ENCODE measurements around the gene TRDN.

Gene TRDN

DNA sequence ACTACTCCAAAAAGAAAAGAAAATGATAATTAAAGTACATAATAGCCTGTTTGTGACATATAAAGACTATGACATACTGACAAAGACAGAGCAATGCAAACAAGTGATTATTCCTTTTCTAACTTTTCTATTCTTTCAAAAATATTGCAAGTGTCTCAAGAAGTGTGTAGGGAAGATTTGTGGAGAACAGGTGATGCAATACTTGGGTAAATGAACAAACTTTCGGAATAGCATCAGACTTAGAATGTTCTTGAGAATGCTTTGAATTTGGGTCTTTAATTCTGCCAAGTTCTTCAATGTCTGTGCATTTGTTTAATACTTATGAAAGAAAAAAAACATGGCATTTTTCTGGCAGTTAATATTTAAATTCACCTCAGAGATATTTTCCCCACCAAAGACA, 40.0 kb upstream of the TRDN start:
- TF ChIP-seq ZNF501 (tag by site-specific recombination; IDR thresholded peaks at IDR 0.05) (no peak), BCL11B (tag by site-specific recombination; IDR thresholded peaks at IDR 0.05; ENCODE audit: low read depth) (no peak), ZNF184 (tag by site-specific recombination; IDR thresholded peaks at IDR 0.05) (no peak), ZNF324 (tag by site-specific recombination; IDR thresholded peaks at IDR 0.05) (no peak), TRIM28 (IDR thresholded peaks at IDR 0.05; ENCODE audit: borderline replicate concordance, low read length) (no peak)
- TF ChIP-seq, protein P1, sequence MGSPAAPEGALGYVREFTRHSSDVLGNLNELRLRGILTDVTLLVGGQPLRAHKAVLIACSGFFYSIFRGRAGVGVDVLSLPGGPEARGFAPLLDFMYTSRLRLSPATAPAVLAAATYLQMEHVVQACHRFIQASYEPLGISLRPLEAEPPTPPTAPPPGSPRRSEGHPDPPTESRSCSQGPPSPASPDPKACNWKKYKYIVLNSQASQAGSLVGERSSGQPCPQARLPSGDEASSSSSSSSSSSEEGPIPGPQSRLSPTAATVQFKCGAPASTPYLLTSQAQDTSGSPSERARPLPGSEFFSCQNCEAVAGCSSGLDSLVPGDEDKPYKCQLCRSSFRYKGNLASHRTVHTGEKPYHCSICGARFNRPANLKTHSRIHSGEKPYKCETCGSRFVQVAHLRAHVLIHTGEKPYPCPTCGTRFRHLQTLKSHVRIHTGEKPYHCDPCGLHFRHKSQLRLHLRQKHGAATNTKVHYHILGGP (tag by site-specific recombination; IDR thresholded peaks at IDR 0.05), result no peak
- TF ChIP-seq, protein P2, sequence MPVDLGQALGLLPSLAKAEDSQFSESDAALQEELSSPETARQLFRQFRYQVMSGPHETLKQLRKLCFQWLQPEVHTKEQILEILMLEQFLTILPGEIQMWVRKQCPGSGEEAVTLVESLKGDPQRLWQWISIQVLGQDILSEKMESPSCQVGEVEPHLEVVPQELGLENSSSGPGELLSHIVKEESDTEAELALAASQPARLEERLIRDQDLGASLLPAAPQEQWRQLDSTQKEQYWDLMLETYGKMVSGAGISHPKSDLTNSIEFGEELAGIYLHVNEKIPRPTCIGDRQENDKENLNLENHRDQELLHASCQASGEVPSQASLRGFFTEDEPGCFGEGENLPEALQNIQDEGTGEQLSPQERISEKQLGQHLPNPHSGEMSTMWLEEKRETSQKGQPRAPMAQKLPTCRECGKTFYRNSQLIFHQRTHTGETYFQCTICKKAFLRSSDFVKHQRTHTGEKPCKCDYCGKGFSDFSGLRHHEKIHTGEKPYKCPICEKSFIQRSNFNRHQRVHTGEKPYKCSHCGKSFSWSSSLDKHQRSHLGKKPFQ (tag by site-specific recombination; IDR thresholded peaks at IDR 0.05), result no peak
- no peak overlapping the region for H3K4me3 ChIP-seq (ENCODE audit: low read depth, low read length)
- ChIA-PET CTCF (no interaction called here), POLR2A (no interaction called here)
- H3K9me3 ChIP-seq (ENCODE audit: control insufficient read depth, insufficient read depth, low read depth, low read length), result no peaks in the 10 kb centered on the region
- no peaks in the 10 kb centered on the region for H3K4me1 ChIP-seq (ENCODE audit: control insufficient read depth, insufficient read depth, low read length)
- no peak overlapping the region for H3K27ac ChIP-seq (ENCODE audit: extremely low read depth, low read depth, low read length)
- H3K36me3 ChIP-seq (ENCODE audit: control insufficient read depth in 2 of 2, insufficient read depth in 1 of 2, low read length in 2 of 2), result no peaks in the 10 kb centered on the region

DNA sequence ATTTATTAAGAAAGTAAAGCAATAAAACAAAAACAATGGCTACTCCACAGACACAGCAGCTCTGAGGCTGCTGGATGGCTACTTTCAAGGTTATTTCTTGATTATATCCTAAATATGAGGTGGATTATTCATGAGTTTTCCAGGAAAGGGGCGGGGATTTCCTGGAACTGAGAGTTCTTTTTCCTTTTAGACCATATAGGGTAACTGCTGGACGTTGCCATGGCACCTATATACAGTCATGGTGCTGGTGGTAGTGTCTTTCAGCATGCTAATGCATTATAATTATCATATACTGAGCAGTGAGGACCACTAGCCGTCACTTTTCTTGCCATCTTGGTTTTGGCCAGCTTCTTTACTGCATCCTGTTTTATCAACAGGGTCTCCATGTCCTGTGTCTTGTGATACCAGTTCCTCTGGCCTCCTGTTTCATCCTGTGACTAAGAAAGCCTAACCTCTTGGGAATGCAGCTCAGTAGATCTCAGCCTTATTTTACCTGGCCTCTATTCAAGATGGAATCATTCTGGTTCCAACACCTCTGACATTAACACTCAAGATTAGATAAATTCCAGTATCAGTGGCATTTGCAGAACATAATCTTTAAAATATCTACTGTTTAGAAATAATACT, 32.3 kb upstream of the TRDN start:
- Histone ChIP-seq H3K27ac (ENCODE audit: extremely low read depth, low read depth, low read length) (no peak overlapping the region), H3K36me3 (ENCODE audit: control insufficient read depth in 2 of 2, insufficient read depth in 1 of 2, low read length in 2 of 2) (no peaks in the 10 kb centered on the region), H3K4me1 (ENCODE audit: control insufficient read depth, insufficient read depth, low read length) (no peaks in the 10 kb centered on the region), H3K4me3 (ENCODE audit: low read depth, low read length) (no peak overlapping the region), H3K9me3 (ENCODE audit: control insufficient read depth, insufficient read depth, low read depth, low read length) (no peaks in the 10 kb centered on the region)
- ChIA-PET CTCF (interaction anchor here (0.6 kb wide), 1 partner anchor 1138 kb away, joined by 3 read pairs; no protein-coding TSS in a partner anchor), POLR2A (no interaction called here)
- TF ChIP-seq BCL11B (tag by site-specific recombination; IDR thresholded peaks at IDR 0.05; ENCODE audit: low read depth), result no peak

DNA sequence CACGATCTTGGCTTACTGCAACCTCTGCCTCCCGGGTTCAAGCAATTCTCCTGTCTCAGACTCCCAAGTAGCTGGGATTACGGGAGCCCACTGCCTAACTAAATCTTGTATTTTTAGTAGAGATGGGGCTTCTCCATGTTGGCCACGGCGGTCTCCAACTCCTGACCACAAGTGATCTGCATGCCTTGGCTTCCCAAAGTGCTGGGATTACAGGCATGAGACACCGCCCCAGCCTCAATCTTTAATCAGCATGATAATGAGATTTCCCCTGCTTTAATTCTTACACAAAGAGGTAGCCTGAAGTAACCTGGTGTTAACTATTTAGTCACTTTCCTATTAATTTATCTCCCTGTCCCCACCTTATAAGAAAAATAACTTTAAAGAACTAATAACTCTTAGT, 31.3 kb upstream of the TRDN start:
- Histone ChIP-seq H3K4me3 (ENCODE audit: low read depth, low read length) (no peak overlapping the region), H3K36me3 (ENCODE audit: control insufficient read depth in 2 of 2, insufficient read depth in 1 of 2, low read length in 2 of 2) (no peaks in the 10 kb centered on the region), H3K4me1 (ENCODE audit: control insufficient read depth, insufficient read depth, low read length) (no peaks in the 10 kb centered on the region), H3K27ac (ENCODE audit: extremely low read depth, low read depth, low read length) (no peak overlapping the region), H3K9me3 (ENCODE audit: control insufficient read depth, insufficient read depth, low read depth, low read length) (no peaks in the 10 kb centered on the region)
- ChIA-PET POLR2A (no interaction called here), CTCF (no interaction called here)
- no peak for TF ChIP-seq ZSCAN4 (tag by site-specific recombination; IDR thresholded peaks at IDR 0.05)
- TF ChIP-seq PATZ1 (tag by site-specific recombination; IDR thresholded peaks at IDR 0.05), result no peak
- TF ChIP-seq HIC1 (tag by site-specific recombination; IDR thresholded peaks at IDR 0.05), result no peak
- TF ChIP-seq, protein P3, sequence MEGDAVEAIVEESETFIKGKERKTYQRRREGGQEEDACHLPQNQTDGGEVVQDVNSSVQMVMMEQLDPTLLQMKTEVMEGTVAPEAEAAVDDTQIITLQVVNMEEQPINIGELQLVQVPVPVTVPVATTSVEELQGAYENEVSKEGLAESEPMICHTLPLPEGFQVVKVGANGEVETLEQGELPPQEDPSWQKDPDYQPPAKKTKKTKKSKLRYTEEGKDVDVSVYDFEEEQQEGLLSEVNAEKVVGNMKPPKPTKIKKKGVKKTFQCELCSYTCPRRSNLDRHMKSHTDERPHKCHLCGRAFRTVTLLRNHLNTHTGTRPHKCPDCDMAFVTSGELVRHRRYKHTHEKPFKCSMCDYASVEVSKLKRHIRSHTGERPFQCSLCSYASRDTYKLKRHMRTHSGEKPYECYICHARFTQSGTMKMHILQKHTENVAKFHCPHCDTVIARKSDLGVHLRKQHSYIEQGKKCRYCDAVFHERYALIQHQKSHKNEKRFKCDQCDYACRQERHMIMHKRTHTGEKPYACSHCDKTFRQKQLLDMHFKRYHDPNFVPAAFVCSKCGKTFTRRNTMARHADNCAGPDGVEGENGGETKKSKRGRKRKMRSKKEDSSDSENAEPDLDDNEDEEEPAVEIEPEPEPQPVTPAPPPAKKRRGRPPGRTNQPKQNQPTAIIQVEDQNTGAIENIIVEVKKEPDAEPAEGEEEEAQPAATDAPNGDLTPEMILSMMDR (tag by site-specific recombination; IDR thresholded peaks at IDR 0.05), result no peak
- TF ChIP-seq ZEB2 (tag by site-specific recombination; IDR thresholded peaks at IDR 0.05), result no peak
- no peak for TF ChIP-seq MEIS1 (CRISPR knock-in tag; IDR thresholded peaks at IDR 0.05; ENCODE audit: borderline replicate concordance)
- TF ChIP-seq, protein P4, sequence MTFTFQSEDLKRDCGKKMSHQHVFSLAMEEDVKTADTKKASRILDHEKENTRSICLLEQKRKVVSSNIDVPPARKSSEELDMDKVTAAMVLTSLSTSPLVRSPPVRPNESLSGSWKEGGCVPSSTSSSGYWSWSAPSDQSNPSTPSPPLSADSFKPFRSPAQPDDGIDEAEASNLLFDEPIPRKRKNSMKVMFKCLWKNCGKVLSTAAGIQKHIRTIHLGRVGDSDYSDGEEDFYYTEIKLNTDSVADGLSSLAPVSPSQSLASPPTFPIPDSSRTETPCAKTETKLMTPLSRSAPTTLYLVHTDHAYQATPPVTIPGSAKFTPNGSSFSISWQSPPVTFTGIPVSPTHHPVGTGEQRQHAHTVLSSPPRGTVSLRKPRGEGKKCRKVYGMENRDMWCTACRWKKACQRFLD (tag by site-specific recombination; IDR thresholded peaks at IDR 0.05), result no peak
- TF ChIP-seq ZNF426 (tag by site-specific recombination; IDR thresholded peaks at IDR 0.05), result no peak
- TF ChIP-seq ZNF112 (tag by site-specific recombination; IDR thresholded peaks at IDR 0.05), result no peak

Measured in HEK293 (cell line).